GM19193 (cell line): ENCODE measurements around the gene ABR.

Experiments
- POLR2A ChIP-seq: IDR thresholded peaks from 4 replicates; pipeline ENCODE4 v1.6.1; 2011; ENCODE audit not compliant: insufficient read depth, insufficient read length; ENCODE audit errors: extremely low read depth

The ABR gene

DNA sequence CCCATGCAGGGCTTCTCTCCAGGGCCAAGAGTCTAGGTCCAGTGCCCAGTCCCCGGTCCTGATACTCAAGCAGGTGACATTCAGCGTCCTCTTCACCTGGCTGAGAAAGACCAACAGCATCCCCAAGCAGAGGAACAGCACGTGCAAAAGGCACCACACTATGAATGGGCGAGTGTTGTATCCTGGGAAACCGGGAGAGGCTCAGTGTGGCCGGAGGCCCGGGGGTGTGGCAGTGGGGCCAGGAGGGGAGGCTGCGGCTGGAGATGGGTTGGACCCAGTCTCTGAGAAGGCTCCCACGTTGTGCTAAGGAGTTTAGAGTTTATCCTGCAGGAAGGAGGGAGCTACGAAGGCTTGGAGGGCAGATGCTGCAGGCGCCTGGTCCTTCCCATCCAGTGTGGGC, 13.5 kb downstream of the ABR start:
- TF ChIP-seq POLR2A = no peak

DNA sequence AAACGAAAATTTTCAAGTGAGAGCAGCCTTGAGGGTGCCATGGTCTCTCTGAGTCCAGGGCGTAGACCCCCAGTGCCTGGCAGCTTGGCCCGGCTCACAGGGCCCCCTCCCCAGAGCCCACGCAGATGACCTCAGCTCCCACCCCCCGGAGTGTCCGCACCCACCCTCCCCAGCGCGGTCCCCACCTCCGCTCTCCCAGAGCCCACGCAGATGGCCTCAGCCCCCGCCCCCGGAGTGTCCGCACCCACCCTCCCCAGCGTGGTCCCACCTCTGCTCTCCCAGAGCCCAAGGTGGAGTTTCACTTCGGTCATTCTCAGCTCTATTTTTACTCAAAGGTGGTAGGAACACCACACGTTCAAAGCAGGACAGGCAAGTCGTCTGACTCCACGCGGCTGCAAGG, 13.9 kb downstream of the ABR start:
- TF ChIP-seq POLR2A = no peak

DNA sequence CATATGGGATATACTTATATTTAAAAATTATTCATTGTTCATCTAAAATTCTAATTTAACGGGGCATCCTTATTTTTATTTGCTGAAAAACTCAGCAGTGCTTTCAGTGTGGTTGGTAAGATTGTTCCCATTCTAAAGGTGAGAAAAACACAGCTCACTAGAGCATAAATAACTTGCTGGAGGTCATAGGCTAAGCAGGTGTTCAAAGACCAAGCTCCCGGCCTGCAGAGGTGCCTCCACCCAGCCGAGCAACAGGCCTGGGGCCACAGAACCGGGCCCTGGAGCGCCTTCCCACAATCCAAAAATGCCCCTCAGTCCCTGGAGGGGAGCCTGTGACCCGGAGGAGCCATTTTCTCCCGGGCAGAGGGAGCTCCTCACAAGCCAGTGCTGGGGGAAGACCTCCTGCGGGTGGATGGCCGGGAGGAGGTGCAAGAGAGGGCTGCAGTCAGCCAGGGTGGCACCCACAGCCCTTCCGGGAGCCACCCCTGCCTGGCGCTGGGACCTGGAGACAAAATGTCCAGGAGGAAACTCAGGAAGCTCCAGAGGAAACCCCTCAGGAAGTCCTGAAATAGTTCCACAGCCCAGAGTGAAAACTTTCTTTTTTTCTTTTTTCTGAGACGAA, 14.7 kb downstream of the ABR start:
- no peak for TF ChIP-seq POLR2A

DNA sequence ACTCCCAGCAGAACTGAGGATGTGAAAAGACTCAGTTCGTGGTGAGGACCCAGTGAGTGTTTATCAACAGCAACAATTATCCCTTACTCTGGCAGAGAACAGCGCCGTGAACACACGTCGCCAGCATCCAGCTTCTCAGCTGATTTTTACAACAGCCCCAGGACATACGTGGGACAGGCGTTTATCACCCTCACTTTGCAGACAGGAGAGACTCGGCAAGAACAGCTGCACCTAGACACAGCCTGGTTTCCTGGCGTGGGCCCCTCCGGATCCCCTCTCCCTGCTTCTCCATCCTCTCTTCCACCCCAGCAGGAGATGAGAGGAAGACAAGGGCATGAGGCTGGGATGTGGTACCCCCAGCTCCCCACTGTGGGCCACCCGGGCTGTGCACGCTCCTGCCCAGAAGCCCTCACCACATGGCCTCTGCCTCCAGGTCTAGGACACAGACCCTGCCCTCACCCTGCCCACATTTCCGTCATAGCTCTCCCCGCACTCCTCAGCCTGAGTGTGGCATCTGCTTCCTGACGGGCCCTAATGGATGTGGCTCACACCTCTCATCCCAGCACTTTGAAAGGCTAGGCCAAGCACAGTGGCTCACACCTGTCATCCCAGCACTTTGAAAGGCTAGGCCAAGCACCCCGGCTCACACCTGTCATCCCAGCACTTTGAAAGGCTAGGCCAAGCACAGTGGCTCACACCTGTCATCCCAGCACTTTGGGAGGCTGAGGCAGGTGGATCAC, 17.5 kb downstream of the ABR start:
- no peak for TF ChIP-seq POLR2A

DNA sequence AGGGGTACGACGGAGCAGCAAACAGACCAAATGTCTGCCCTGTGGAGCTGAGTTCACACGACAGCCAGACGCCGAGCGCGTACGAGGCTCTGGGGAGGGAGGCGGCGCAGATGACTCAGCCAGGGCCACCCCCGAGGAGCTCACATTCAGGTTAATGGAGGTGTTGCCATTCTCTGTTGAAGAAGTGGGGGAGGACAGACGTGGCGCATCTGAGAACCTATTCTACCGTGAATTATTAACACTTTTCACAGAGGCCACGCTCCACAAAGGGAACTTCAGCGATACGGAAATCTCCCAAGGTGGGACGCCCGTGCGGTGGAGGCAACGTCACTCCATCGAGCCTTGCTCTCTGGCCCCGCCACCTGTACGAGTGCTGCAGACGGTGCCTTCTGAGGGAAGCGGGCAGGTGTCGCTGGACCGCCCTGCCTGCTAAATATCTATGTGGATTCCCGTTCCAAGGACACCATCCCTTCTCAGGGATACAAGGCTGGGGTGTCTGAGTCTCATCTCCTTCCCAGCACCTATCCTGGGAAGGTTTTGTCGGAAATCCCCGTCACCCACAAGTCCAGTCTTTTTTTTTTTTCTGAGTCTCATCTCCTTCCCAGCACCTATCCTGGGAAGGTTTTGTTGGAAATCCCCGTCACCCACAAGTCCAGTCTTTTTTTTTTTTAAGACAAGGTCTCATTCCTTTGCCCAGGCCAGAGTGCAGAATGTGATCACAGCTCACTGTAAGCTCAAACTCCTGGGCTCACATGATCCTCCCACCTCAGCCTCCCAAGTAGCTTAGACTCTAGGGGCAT, 19.0 kb downstream of the ABR start:
- TF ChIP-seq POLR2A = no peak

DNA sequence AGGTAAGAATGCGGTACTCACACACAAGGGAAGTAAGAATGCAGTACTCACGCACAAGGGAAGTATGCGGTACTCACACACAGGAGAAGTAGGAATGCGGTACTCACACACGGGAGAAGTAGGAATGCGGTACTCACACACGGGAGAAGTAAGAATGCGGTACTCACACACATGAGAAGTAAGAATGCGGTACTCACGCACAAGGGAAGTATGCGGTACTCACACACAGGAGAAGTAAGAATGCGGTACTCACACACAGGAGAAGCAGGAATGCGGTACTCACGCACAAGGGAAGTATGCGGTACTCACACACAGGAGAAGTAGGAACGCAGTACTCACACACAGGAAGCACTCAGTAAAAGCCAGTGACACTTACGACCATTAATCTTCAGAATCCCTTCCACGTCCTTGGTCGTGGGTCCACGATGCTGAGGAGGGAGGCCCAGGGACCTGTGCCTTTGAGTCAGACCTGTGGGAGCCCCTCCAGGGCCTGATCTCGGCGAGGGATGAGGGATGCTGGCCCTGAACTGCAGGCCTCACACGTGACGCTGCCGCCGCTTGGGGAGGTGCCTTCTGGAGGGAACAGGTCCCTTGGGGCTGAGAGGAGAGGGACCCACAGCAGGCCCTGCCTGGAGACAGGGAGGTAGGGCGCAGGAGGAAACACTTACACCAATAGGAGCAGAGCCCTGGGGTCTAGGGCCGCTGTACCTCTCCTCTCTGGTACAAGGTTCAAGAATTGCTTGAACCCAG, 20.2 kb downstream of the ABR start:
- no peak for TF ChIP-seq POLR2A

DNA sequence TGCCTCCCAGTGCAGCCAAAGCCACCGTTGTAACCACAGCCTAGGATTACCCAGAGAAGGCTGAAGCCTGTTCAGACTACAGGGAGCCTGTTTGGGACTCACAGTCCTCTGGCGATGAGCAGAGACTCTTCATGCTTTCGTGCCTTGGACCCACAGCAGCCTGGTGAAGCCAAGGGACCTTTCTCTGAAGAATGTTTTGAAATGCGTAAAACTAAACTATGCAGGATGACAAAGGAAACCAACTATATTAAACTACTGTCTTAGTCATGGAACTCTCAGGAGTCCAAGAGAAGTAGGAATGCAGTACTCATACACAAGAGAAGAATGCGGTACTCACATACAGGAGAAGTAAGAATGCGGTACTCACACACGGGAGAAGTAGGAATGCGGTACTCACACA, 20.9 kb downstream of the ABR start:
- no peak for TF ChIP-seq POLR2A

DNA sequence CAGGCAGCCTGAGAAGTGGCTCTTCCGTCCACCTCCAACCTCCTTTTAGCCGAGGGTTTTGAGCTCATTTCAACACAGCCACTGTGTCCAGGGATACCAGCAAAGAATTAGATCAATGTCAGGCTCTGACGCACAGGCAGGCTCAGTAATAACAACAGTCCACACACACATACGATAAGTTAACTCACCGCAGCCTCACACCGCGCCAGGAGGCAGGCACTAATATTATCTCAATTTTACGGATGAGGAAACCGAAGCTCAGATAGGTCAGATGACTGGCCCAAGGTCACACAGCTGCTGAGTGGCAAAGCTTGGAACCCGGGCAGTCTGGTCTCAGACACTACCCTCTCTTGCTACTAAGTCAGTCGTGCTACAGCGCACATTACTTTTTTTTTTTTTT, 22.9 kb downstream of the ABR start:
- TF ChIP-seq POLR2A = no peak

DNA sequence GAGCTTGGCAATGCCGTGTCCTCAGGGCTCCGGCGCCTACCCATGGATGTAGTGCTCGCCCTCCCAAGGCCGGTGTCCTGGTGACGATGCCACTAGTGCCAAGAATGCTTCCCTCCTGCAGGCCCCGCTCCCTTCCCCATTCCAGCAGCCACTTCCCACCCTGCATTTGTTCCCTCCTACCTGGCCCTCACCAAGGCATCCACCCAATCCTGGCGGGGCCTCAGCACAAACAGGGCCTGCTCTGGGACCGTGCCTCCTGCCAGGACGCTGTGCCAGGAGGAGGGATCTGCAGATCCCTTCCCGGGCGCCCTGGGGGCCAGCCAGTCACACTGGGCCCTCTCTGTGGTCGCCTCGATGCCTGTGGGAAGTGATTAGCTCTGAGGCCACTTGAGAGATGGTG, 25.1 kb downstream of the ABR start:
- no peak for TF ChIP-seq POLR2A

DNA sequence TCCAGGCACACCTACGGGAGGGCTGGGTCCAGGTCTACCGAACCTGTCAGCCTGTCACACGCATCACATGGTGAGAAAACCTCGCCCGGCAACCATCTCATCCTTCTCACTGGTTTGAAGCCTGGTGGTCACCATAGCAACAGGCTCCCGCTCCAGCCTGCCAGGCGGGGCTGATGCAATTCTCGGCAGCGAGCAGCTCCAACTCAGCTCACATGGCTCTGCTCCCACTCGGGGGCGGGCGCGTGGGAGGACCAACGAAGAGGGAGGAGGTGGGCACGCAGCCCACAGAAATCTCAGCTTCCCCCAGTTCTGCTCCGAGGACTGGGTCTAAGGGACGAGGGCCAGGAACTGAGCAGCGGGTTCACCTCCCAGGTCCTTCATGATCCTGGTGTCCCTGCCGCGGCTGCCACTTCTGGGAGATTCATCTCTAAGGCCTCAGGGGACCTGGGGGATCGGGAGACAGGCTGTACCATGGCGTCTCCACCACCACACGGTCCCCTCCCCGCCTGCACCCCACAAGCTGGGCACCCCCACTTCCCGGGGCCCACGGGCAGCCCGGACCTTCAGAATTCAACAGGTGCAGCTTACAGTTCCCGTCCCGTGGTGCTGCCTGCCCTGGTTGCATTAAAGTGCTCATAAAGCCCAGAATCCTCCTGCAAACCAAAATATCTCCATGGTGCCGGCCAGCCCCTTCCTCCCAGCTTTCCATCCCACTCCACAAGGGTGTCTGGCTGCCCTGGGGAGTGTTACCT, 25.8 kb downstream of the ABR start:
- TF ChIP-seq POLR2A = no peak

DNA sequence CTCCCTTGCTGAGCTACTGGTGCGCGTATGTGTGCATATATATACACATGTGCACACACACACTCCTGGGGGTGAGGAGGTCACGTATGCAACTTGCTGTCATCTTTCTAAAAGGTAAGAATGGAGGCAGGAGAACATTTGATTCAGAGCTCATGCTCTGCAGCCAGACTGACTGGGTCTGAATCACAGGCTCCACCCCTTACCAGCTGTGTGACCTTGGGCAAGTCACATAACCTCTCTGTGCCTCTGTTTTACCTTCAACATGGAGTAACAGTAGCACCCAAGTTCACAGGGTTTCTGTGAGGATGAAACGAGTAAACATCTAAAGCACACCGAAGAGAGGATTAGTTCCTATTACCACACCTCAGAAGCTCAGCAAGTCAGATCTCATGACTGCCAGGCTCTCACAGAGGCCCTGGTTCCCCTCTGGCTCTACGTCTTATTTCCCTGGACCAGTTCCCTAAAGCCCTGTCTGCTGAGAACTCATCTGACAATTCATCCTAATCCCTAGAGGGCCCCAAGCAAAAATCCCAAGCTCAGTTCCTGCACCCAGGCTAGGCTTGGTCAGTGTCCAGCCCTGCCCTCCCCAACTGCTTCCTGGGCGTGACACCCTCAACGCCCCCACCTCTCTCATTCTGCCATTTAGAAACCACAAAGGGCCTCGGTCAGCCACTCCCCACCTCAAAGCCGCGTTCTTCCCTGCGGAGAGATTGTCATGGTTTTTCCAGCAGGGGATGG, 28.7 kb downstream of the ABR start:
- TF ChIP-seq POLR2A = no peak

DNA sequence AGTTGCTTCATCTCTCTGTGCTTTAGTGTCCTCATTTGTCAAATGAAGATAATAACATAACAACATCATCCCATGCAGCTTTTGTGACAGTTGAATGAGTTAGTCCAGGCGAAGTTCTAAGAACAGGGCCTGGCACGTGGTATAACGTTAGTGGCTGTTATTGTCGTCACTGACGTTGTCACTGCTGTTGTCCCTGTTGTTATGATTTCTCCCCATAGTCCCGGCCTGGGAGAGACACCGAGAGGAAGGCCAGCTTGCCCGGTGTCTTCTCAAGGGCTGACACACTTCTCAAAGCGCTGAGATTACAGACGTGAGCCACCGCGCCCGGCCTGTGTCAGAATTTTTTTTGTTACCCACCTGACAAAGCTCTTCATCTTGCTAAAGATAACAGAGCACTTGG, 29.9 kb downstream of the ABR start:
- TF ChIP-seq POLR2A = no peak

DNA sequence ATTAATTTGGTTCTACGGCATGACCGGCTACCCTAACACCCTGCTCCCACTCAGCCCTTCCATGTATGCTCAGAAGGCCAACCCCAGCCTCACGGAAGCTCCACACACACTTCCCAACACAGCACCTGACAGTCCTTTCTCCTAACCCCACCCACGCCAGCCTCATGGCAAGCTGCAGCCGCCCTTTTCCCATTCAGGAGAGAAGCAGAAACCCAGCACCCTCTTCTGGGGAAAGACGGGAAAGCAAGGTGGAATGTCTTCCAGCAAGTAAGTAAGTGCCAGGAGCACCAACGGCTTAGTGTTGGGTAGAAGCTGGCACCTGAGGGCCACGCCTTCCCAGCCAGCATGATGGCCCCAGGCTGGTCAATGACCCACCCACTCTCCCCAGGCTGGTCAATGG, 32.1 kb downstream of the ABR start:
- no peak for TF ChIP-seq POLR2A
